HFF-Myc (cell line): ENCODE measurements around the gene KRTDAP.
"Not testable (repeated sequence)": the region's sequence is repeated elsewhere in the genome, so short reads cannot be mapped to it uniquely, and the experiment has no call there.

Source experiments
- DNase-seq: peaks from one replicate; pipeline ENCODE4 v3.0.0-alpha.2; 2011; ENCODE audit warnings: low read depth; ENCODE audit errors: extremely low read depth
- H3K4me3 ChIP-seq: replicated peaks from 2 replicates; pipeline ENCODE4 v1.5.1; 2011; ENCODE audit warnings: low read depth, mild to moderate bottlenecking, control low read depth, low read length
- CTCF ChIP-seq: IDR thresholded peaks from 2 replicates; pipeline ENCODE4 v1.5.1; 2012; ENCODE audit warnings: mild to moderate bottlenecking, low read depth, low read length, control low read depth; ENCODE audit errors: missing control alignments

KRTDAP gene

DNA sequence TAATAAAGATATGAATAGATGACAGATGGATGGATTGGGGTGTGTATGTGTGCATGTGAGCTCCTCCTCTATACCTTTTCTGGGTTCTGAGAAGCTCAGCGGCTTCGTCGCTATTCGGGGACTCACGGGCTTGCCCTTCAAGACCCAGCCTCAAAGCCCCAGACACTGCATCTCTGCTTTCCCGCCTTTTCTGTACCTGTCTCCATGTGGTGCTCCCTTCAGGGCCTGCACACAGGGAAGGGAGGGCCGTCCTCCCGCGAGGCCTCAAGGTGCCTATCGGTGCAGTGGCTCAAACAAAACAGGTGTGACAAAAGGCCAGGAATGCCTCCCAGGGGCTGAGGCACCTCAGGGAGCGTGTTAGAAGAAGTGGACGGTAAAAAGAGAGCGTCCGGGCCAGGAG, 16.2 kb downstream of the KRTDAP start:
- H3K4me3 ChIP-seq = no peak overlapping the region
- no peak for DNase-seq
- no peak for TF ChIP-seq CTCF

GRCh38 chr19:35471946-35472345, 18.3 kb downstream of the KRTDAP start:
- no peak for DNase-seq
- TF ChIP-seq CTCF = no peak
- no peak overlapping the region for H3K4me3 ChIP-seq

DNA sequence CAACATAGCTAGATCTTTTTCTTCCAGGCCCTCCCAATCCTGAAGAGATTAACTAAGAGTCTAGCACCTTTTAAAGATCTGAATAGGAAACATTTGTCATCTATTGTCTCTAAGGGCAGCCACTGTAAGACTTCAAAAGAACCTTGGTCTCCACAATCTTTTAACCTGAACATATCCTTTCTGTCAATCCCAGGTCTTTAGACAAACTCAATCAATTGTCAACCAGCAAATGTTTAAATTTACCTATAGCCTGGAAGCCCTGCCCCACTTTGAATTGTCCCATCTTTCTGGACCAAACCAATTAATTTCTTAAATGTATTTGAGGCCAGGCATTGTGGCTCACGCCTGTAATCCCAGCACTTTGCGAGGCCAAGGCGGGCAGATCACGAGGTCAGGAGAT, 19.2 kb downstream of the KRTDAP start:
- not testable (repeated sequence) for DNase-seq

GRCh38 chr19:35470128-35470527, 20.1 kb downstream of the KRTDAP start:
- no peak overlapping the region for H3K4me3 ChIP-seq
- DNase-seq = no peak
- TF ChIP-seq CTCF = no peak

More for the DNA sequence above, 19.2 kb downstream of the KRTDAP start:
- H3K4me3 ChIP-seq = not testable (repeated sequence)

- no peak overlapping the region for H3K4me3 ChIP-seq
- TF ChIP-seq CTCF = peak; percentile 51
- no peak for DNase-seq
These were observed 21.6 kb downstream of the KRTDAP start for GRCh38 chr19:35468637-35469036.

GRCh38 chr19:35466259-35466658, 24.0 kb downstream of the KRTDAP start:
- no peak for TF ChIP-seq CTCF
- no peak overlapping the region for H3K4me3 ChIP-seq
- DNase-seq = no peak

- H3K4me3 ChIP-seq, DNase-seq: not testable (repeated sequence)
These were observed 27.3 kb downstream of the KRTDAP start for GRCh38 chr19:35462956-35463355.

DNA sequence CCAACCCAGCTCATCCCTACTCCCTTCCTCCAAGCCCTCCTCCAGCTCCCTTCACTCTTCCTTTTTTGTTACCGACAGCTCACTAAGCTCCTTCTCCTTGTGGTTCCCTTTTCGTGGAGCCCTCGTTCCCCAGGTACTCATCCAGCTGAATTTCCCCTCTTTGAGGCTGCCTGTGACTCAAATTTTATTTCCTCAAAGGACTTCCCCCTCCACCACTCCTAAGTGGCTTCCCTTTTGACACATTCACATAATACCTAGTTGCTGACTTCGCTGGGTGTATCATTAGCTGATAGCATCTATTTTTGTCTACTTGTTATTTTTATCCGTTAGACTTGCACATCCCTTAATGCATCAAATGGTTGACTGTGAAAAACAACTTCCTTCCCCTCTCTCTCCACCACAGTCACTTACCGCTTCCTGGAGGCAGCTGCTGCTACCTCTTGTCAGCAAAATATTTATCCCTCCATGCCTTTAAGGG, 27.7 kb downstream of the KRTDAP start:
- H3K4me3 ChIP-seq = no peak overlapping the region
- no peak for TF ChIP-seq CTCF
- no peak for DNase-seq

DNA sequence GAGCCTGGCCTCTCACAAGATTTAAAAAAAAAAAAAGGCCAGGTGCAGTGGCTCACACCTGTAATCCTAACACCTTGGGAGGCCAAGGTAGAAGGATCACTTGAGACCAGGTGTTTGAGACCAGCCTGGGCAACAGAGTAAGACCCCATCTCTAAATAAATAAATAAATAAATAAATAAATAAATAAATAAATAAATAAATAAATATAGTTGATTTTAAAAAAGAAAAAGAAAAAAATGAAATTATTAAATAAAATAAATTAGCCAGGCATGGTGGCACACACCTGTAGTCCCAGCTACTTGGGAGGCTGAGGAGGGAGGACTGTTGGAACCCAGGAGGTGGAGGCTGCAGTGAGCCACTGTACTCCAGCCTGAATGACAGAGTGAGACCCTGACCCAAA, 28.5 kb downstream of the KRTDAP start:
- not testable (repeated sequence) for DNase-seq, H3K4me3 ChIP-seq
